Natural killer cell (primary cell): Measurements from ENCODE around the gene ASXL3. TPM values are rescaled to one million over a fixed set of nuclear protein-coding genes. Genes with fewer than 3 reads are reported as not detected.

Source experiments
- ATAC-seq, 3 donors: fragments of 150-1000 bp in 2 of 3; fragments of 200-7000 bp in 1 of 3; cut with Tn5 transposase; 1 replicate in 1 of 3; 2 replicates in 2 of 3; pipeline ENCODE4 v1.10.0; 2021; ENCODE audit warnings: mild to moderate bottlenecking in 2 of 3, moderate library complexity in 2 of 3
- DNase-seq, 2 donors: peaks; one replicate each; pipeline versions ENCODE4 v3.0.0 to v3.0.0-alpha.2; 2013 to 2021; ENCODE audit warnings: mixed read lengths in 1 of 2
- H3K27ac ChIP-seq: one replicate; pipeline ENCODE4 v1.5.1; 2013; ENCODE audit warnings: mild to moderate bottlenecking, low read length
- H3K27me3 ChIP-seq: one replicate; pipeline ENCODE4 v1.6.1; 2013; ENCODE audit warnings: low read length; ENCODE audit not compliant: control insufficient read depth, insufficient read depth
- H3K36me3 ChIP-seq: one replicate; pipeline ENCODE4 v1.6.1; 2013; ENCODE audit warnings: low read length; ENCODE audit not compliant: control insufficient read depth, insufficient read depth
- H3K4me1 ChIP-seq: one replicate; pipeline ENCODE4 v1.6.1; 2013; ENCODE audit warnings: low read length; ENCODE audit not compliant: control insufficient read depth, insufficient read depth
- H3K4me3 ChIP-seq: one replicate; pipeline ENCODE4 v1.5.1; 2013; ENCODE audit warnings: low read length
- H3K9me3 ChIP-seq: one replicate; pipeline ENCODE4 v1.6.1; 2013; ENCODE audit warnings: low read length; ENCODE audit not compliant: control insufficient read depth, insufficient read depth
- H3K27ac Mint-ChIP-seq, 2 donors: one replicate each; pipeline ENCODE4 v1.8.0; 2022; ENCODE audit warnings: mild to moderate bottlenecking in 2 of 2, mixed read lengths in 2 of 2, moderate library complexity in 1 of 2
- H3K27me3 Mint-ChIP-seq, 2 donors: one replicate each; pipeline ENCODE4 v1.8.0; 2022; ENCODE audit warnings: low read depth in 2 of 2, mixed read lengths in 2 of 2
- H3K36me3 Mint-ChIP-seq: one replicate; pipeline ENCODE4 v1.8.0; 2022; ENCODE audit warnings: mixed read lengths
- H3K4me1 Mint-ChIP-seq, 2 donors: one replicate each; pipeline ENCODE4 v1.8.0; 2022; ENCODE audit warnings: mixed read lengths in 2 of 2
- H3K4me3 Mint-ChIP-seq: one replicate; pipeline ENCODE4 v1.8.0; 2022; ENCODE audit warnings: mild to moderate bottlenecking, moderate library complexity, mixed read lengths
- H3K9me3 Mint-ChIP-seq, 2 donors: one replicate each; pipeline ENCODE4 v1.8.0; 2022; ENCODE audit warnings: mixed read lengths in 2 of 2
- CTCF ChIP-seq: fragments of 200-600 bp; IDR thresholded peaks from one replicate; pipeline ENCODE4 v1.8.0; 2022; ENCODE audit warnings: antibody characterized with exemption
- WGBS: methylation state at CpG from one replicate; pipeline ENCODE4 v1.1.7; 2013; ENCODE audit warnings: missing lambda C conversion rate; ENCODE audit not compliant: insufficient coverage; 5-methylcytosine and 5-hydroxymethylcytosine counted together
- intact Hi-C: fragments of 100-400 bp; cut with micrococcal nuclease; formaldehyde crosslinking; loops from one replicate; pipeline ENCODE4 v1.14.2; 2022
- total RNA-seq, 4 donors: library from RNA; stranded (reverse); fragments of 120-200 nt in 1 of 4; gene quantifications; one replicate each; pipeline versions ENCODE4 v1.2.3 to v1.2.4, GENCODE V29; 2013 to 2022

Gene ASXL3
- total RNA-seq, 3 donors from 2014 or later (not counting 1 experiment from before 2014, with no cell fraction given) = not detected

GRCh38 chr18:33612632-33613031 lies 34.6 kb downstream of the ASXL3 start:
- Histone ChIP-seq H3K27ac (no peak overlapping the region), H3K4me1 (no peaks in the 10 kb centered on the region), H3K27me3 (no peaks in the 10 kb centered on the region), H3K4me3 (no peak overlapping the region), H3K36me3 (no peaks in the 10 kb centered on the region), H3K9me3 (no peaks in the 10 kb centered on the region)
- no CpG with 5 or more reads among the region's 3 CpGs for WGBS
- Mint-ChIP-seq H3K36me3 (no peaks in the 10 kb centered on the region), H3K9me3 (peaks cover 6% of the 10 kb centered on the region in 2 donors), H3K27ac (no peak overlapping the region), H3K4me1 (no peaks in the 10 kb centered on the region), H3K4me3 (no peak overlapping the region), H3K27me3 (no peaks in the 10 kb centered on the region)
- ATAC-seq = no peak
- no peak for TF ChIP-seq CTCF
- intact Hi-C loops = no loop called here
- no peak for DNase-seq

GRCh38 chr18:33616556-33616955 lies 38.5 kb downstream of the ASXL3 start:
- Mint-ChIP-seq H3K9me3 (peaks cover 3 to 11% of the 10 kb centered on the region in 2 donors), H3K27me3 (no peaks in the 10 kb centered on the region), H3K4me3 (no peak overlapping the region), H3K27ac (no peak overlapping the region), H3K36me3 (no peaks in the 10 kb centered on the region), H3K4me1 (no peaks in the 10 kb centered on the region)
- WGBS = 82% methylated on average over 2 of the region's 3 CpGs
- no peaks in the 10 kb centered on the region for H3K4me1 ChIP-seq
- no peak for TF ChIP-seq CTCF
- no peak overlapping the region for H3K4me3 ChIP-seq
- no peaks in the 10 kb centered on the region for H3K9me3 ChIP-seq
- DNase-seq = no peak
- no peak for ATAC-seq
- intact Hi-C loops = no loop called here
- no peaks in the 10 kb centered on the region for H3K27me3 ChIP-seq
- H3K36me3 ChIP-seq = no peaks in the 10 kb centered on the region
- no peak overlapping the region for H3K27ac ChIP-seq

DNA sequence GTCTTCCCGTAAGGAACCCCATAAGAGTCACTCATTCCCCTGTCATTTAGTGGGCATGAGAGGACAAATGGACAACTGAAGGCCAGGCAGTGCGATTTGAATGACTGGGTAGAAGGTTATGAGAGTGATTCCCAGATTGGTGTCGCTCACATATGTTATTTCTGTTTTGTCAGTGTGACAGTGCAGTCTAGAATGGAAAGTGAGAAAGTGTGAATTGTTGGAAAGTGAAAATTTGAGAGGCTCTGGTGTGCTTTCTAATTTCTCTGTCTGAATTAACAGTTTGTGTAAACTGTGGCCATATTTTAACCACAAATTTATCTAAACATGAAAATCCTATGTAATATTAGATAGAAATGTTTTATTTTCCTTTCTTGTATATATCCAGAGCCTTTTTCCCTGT lies 49.1 kb downstream of the ASXL3 start:
- DNase-seq (no peak), ATAC-seq (no peak)
- Histone ChIP-seq H3K4me1 (no peaks in the 10 kb centered on the region), H3K36me3 (no peaks in the 10 kb centered on the region), H3K27me3 (no peaks in the 10 kb centered on the region), H3K9me3 (no peaks in the 10 kb centered on the region), H3K4me3 (no peak overlapping the region), H3K27ac (no peak overlapping the region)
- no peaks in the 10 kb centered on the region for H3K36me3 Mint-ChIP-seq
- H3K27me3 Mint-ChIP-seq = no peaks in the 10 kb centered on the region
- WGBS = 87% methylated on average over 3 of the region's 3 CpGs
- TF ChIP-seq CTCF = no peak
- no peak overlapping the region for H3K4me3 Mint-ChIP-seq
- no peak overlapping the region for H3K27ac Mint-ChIP-seq
- intact Hi-C loops = no loop called here
- peaks cover 0 to 8% of the 10 kb centered on the region in 2 donors for H3K9me3 Mint-ChIP-seq
- H3K4me1 Mint-ChIP-seq = no peaks in the 10 kb centered on the region

DNA sequence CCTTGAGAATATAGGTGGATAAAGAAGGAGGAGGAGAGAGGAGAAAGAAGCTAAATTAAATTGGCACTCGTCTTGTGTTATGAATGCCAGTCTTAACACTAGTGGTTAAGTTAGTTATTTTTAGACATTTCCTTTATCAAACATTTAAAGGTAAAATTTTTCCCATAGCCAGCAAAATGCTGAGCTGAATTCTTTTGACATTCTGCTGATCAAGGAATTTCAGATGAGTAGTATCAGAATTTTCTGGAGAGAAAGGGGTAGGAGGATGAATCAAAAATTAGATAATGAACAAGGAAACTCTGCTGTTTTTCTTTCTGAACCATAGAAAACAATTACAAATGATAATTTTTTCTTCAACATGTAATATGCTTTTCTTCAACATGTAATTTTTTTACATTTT lies 52.5 kb downstream of the ASXL3 start:
- no peak overlapping the region for H3K4me3 Mint-ChIP-seq
- peaks cover 6 to 7% of the 10 kb centered on the region in 2 donors for H3K9me3 Mint-ChIP-seq
- intact Hi-C loops = no loop called here
- DNase-seq (no peak), ATAC-seq (no peak)
- Histone ChIP-seq H3K36me3 (no peaks in the 10 kb centered on the region), H3K9me3 (no peaks in the 10 kb centered on the region), H3K27me3 (no peaks in the 10 kb centered on the region), H3K27ac (no peak overlapping the region), H3K4me3 (no peak overlapping the region), H3K4me1 (no peaks in the 10 kb centered on the region)
- no peak overlapping the region for H3K27ac Mint-ChIP-seq
- H3K36me3 Mint-ChIP-seq = no peaks in the 10 kb centered on the region
- no peaks in the 10 kb centered on the region for H3K27me3 Mint-ChIP-seq
- no CpG with 5 or more reads among the region's 1 CpG for WGBS
- no peaks in the 10 kb centered on the region for H3K4me1 Mint-ChIP-seq
- no peak for TF ChIP-seq CTCF
